HepG2 (cell line): ENCODE results near the gene ADAT3. TPM values are rescaled to one million over a fixed set of nuclear protein-coding genes. Genes with fewer than 3 reads are reported as not detected.
A peak's percentile ranks its signal among the peaks of the same experiment; 100 is the strongest.

ENCODE experiments used
- CCDC6 ChIP-seq: sonication (generic); formaldehyde crosslinking; IDR thresholded peaks from 2 replicates; pipeline ENCODE4 v1.8.1; 2022; ENCODE audit warnings: mild to moderate bottlenecking, missing genetic modification reagents, moderate library complexity
- HNRNPLL ChIP-seq: fragments of 200-400 bp; formaldehyde crosslinking; IDR thresholded peaks from 2 replicates; pipeline ENCODE4 v1.6.1; 2017; ENCODE audit warnings: mild to moderate bottlenecking, low read depth, low read length; ENCODE audit not compliant: poor library complexity, severe bottlenecking
- ISL2 ChIP-seq: sonication (generic); formaldehyde crosslinking; IDR thresholded peaks from 2 replicates; pipeline ENCODE4 v1.5.0; 2020; ENCODE audit warnings: missing genetic modification reagents
- MZF1 ChIP-seq: sonication (generic); formaldehyde crosslinking; IDR thresholded peaks from 2 replicates; pipeline ENCODE4 v1.8.1; 2023; ENCODE audit warnings: mild to moderate bottlenecking, missing genetic modification reagents, borderline replicate concordance
- TOE1 ChIP-seq: sonication (generic); formaldehyde crosslinking; IDR thresholded peaks from 2 replicates; pipeline ENCODE4 v1.4.0; 2020; ENCODE audit warnings: mild to moderate bottlenecking, missing genetic modification reagents
- ZNF713 ChIP-seq: sonication (generic); formaldehyde crosslinking; IDR thresholded peaks from 2 replicates; pipeline ENCODE4 v1.4.0; 2020; ENCODE audit warnings: mild to moderate bottlenecking, missing genetic modification reagents
- ZNF772 ChIP-seq: sonication (generic); formaldehyde crosslinking; IDR thresholded peaks from 2 replicates; pipeline ENCODE4 v1.5.0; 2020; ENCODE audit warnings: mild to moderate bottlenecking, missing genetic modification reagents
- ZNF879 ChIP-seq: sonication (generic); formaldehyde crosslinking; IDR thresholded peaks from 2 replicates; pipeline ENCODE4 v1.8.1; 2023; ENCODE audit warnings: missing genetic modification reagents
- ZNF883 ChIP-seq: sonication (generic); formaldehyde crosslinking; IDR thresholded peaks from 2 replicates; pipeline ENCODE4 v1.5.1; 2020; ENCODE audit warnings: mild to moderate bottlenecking, missing genetic modification reagents; ENCODE audit errors: not compliant biosample characterization
- ZSCAN31 ChIP-seq: sonication (generic); formaldehyde crosslinking; IDR thresholded peaks from 2 replicates; pipeline ENCODE4 v1.5.0; 2020; ENCODE audit warnings: low read depth, mild to moderate bottlenecking, missing genetic modification reagents
- polyA plus RNA-seq, 8 experiments: library from polyadenylated mRNA; depleted of rRNA in 3 of 8; stranded (reverse) in 7 of 8; unstranded in 1 of 8; fragments of >200 nt; fragmentation: Illumina TruSeq in 4 of 8; extraction: Trizol in 4 of 8; gene quantifications; 2 replicates each; pipeline versions ENCODE4 v1.2.1 to v1.2.3, GENCODE V29; 2011 to 2016; ENCODE audit warnings: low read depth in 4 of 8, missing spikeins in 1 of 8, mixed read lengths in 1 of 8; ENCODE audit not compliant: insufficient read depth in 1 of 8
- total RNA-seq, 5 experiments: library from RNA; depleted of rRNA; stranded (reverse); fragments of >200 nt; fragmentation: Illumina TruSeq; extraction: Trizol; gene quantifications; 2 replicates each; pipeline ENCODE4 v1.2.3, GENCODE V29; 2016; ENCODE audit warnings: low read depth in 1 of 5
- TF ChIP-seq, protein P1 (sequence below): sonication (generic); formaldehyde crosslinking; IDR thresholded peaks from 2 replicates; pipeline ENCODE4 v1.5.0; 2020; ENCODE audit warnings: mild to moderate bottlenecking, missing genetic modification reagents, borderline replicate concordance
- TF ChIP-seq, protein P2 (sequence below): sonication (generic); formaldehyde crosslinking; IDR thresholded peaks from 2 replicates; pipeline ENCODE4 v1.4.0; 2020; ENCODE audit warnings: missing genetic modification reagents, borderline replicate concordance
- TF ChIP-seq, protein P3 (sequence below): IDR thresholded peaks from 2 replicates; pipeline ENCODE4 v1.6.1; 2012; ENCODE audit warnings: inconsistent platforms
- TF ChIP-seq, protein P4 (sequence below): sonication (generic); formaldehyde crosslinking; IDR thresholded peaks from 2 replicates; pipeline ENCODE4; 2020; ENCODE audit warnings: missing genetic modification reagents, mild to moderate bottlenecking, borderline replicate concordance

Gene ADAT3
- total and polyA plus RNA-seq, 2 of the 13 experiments (the other 11 are each of a cell fraction or from before 2014, with no cell fraction given), result 0.95 to 3.5 TPM

DNA sequence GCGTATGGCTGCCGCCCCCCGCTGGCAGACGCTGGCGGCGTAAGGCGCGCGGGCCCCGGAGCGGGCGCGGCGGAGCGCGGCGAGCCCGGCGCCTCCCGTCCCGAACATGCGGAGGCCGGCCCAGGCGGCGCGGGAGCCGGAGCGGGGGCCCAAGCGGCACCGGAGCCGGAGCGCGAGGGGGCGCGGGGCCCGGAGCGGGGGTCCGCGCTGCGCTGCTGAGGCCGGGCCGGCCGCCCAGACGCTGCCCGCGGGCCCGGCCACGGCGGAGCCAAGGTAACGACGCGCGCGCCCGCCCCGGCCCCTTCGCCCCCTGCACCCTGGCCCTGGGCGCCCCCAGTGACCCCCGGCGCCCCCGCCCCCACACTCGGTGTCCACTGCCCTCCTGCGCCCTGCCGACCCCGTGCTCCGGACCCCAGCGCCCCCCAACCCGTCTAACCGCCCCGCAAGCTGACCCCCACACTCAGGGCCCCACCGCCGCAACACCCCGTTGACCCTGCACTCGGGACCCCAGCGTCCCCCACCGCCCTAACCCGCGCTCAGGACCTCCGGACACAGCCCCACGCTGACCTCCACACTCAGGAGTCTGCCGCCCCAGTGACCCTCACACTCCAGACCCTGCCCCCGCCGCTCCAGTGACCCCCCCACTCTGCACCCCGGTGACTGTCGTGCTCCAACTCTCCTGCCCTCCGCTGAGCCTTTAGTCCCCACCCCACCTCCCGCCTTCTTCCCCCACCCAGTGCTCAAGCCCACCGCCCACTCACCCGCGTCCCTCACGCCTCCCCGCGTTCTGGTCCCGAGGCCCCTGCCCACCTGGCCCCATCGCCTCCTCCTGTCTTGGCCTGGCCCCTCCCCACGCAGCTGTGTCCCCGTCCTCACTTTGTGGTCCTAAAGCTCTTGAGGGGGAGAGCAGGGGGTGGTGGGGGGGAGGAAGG is 36.2 kb downstream of the ADAT3 start, which contains the start of gene CSNK1G2 (continued):
- TF ChIP-seq, protein P1, sequence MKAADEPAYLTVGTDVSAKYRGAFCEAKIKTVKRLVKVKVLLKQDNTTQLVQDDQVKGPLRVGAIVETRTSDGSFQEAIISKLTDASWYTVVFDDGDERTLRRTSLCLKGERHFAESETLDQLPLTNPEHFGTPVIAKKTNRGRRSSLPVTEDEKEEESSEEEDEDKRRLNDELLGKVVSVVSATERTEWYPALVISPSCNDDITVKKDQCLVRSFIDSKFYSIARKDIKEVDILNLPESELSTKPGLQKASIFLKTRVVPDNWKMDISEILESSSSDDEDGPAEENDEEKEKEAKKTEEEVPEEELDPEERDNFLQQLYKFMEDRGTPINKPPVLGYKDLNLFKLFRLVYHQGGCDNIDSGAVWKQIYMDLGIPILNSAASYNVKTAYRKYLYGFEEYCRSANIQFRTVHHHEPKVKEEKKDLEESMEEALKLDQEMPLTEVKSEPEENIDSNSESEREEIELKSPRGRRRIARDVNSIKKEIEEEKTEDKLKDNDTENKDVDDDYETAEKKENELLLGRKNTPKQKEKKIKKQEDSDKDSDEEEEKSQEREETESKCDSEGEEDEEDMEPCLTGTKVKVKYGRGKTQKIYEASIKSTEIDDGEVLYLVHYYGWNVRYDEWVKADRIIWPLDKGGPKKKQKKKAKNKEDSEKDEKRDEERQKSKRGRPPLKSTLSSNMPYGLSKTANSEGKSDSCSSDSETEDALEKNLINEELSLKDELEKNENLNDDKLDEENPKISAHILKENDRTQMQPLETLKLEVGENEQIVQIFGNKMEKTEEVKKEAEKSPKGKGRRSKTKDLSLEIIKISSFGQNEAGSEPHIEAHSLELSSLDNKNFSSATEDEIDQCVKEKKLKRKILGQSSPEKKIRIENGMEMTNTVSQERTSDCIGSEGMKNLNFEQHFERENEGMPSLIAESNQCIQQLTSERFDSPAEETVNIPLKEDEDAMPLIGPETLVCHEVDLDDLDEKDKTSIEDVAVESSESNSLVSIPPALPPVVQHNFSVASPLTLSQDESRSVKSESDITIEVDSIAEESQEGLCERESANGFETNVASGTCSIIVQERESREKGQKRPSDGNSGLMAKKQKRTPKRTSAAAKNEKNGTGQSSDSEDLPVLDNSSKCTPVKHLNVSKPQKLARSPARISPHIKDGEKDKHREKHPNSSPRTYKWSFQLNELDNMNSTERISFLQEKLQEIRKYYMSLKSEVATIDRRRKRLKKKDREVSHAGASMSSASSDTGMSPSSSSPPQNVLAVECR (CRISPR knock-in tag), result no peak
- TF ChIP-seq, protein P2, sequence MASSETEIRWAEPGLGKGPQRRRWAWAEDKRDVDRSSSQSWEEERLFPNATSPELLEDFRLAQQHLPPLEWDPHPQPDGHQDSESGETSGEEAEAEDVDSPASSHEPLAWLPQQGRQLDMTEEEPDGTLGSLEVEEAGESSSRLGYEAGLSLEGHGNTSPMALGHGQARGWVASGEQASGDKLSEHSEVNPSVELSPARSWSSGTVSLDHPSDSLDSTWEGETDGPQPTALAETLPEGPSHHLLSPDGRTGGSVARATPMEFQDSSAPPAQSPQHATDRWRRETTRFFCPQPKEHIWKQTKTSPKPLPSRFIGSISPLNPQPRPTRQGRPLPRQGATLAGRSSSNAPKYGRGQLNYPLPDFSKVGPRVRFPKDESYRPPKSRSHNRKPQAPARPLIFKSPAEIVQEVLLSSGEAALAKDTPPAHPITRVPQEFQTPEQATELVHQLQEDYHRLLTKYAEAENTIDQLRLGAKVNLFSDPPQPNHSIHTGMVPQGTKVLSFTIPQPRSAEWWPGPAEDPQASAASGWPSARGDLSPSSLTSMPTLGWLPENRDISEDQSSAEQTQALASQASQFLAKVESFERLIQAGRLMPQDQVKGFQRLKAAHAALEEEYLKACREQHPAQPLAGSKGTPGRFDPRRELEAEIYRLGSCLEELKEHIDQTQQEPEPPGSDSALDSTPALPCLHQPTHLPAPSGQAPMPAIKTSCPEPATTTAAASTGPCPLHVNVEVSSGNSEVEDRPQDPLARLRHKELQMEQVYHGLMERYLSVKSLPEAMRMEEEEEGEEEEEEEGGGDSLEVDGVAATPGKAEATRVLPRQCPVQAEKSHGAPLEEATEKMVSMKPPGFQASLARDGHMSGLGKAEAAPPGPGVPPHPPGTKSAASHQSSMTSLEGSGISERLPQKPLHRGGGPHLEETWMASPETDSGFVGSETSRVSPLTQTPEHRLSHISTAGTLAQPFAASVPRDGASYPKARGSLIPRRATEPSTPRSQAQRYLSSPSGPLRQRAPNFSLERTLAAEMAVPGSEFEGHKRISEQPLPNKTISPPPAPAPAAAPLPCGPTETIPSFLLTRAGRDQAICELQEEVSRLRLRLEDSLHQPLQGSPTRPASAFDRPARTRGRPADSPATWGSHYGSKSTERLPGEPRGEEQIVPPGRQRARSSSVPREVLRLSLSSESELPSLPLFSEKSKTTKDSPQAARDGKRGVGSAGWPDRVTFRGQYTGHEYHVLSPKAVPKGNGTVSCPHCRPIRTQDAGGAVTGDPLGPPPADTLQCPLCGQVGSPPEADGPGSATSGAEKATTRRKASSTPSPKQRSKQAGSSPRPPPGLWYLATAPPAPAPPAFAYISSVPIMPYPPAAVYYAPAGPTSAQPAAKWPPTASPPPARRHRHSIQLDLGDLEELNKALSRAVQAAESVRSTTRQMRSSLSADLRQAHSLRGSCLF (CRISPR knock-in tag), result no peak
- TF ChIP-seq, protein P3, sequence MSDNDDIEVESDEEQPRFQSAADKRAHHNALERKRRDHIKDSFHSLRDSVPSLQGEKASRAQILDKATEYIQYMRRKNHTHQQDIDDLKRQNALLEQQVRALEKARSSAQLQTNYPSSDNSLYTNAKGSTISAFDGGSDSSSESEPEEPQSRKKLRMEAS, result 0 out of 2 replicates have a peak, but pooled peaks have one; percentile 4
- TF ChIP-seq ZNF879 (0 out of 2 replicates have a peak, but pooled peaks have one; percentile 31), CCDC6 (CRISPR knock-in tag) (0 out of 2 replicates have a peak, but pooled peaks have one; percentile 13), ISL2 (CRISPR knock-in tag) (0 out of 2 replicates have a peak, but pooled peaks have one; percentile 4), MZF1 (CRISPR knock-in tag) (no peak), ZNF883 (CRISPR knock-in tag) (peak; percentile 33), HNRNPLL (peak; percentile 85), ZSCAN31 (0 out of 2 replicates have a peak, but pooled peaks have one; percentile 14), ZNF772 (CRISPR knock-in tag) (no peak), TOE1 (CRISPR knock-in tag) (no peak), ZNF713 (CRISPR knock-in tag) (0 out of 2 replicates have a peak, but pooled peaks have one; percentile 32)
- TF ChIP-seq, protein P4, sequence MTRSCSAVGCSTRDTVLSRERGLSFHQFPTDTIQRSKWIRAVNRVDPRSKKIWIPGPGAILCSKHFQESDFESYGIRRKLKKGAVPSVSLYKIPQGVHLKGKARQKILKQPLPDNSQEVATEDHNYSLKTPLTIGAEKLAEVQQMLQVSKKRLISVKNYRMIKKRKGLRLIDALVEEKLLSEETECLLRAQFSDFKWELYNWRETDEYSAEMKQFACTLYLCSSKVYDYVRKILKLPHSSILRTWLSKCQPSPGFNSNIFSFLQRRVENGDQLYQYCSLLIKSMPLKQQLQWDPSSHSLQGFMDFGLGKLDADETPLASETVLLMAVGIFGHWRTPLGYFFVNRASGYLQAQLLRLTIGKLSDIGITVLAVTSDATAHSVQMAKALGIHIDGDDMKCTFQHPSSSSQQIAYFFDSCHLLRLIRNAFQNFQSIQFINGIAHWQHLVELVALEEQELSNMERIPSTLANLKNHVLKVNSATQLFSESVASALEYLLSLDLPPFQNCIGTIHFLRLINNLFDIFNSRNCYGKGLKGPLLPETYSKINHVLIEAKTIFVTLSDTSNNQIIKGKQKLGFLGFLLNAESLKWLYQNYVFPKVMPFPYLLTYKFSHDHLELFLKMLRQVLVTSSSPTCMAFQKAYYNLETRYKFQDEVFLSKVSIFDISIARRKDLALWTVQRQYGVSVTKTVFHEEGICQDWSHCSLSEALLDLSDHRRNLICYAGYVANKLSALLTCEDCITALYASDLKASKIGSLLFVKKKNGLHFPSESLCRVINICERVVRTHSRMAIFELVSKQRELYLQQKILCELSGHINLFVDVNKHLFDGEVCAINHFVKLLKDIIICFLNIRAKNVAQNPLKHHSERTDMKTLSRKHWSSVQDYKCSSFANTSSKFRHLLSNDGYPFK (CRISPR knock-in tag), result 0 out of 2 replicates have a peak, but pooled peaks have one; percentile 24
